Activated T-cell treated with anti-CD3 and anti-CD28 coated beads, Interleukin-2, amount 50 U/mL, for 24 hours (primary cell): ENCODE data around the gene B4GALT7.

ENCODE experiments used
- DNase-seq: peaks from one replicate; pipeline ENCODE4 v3.0.0-alpha.2; 2020
- H3K27ac Mint-ChIP-seq: 2 replicates; pipeline ENCODE4 v1.8.0; 2020; ENCODE audit warnings: mild to moderate bottlenecking, mixed read lengths
- H3K27me3 Mint-ChIP-seq: 2 replicates; pipeline ENCODE4 v1.8.0; 2020; ENCODE audit warnings: mixed read lengths
- H3K36me3 Mint-ChIP-seq: 2 replicates; pipeline ENCODE4 v1.8.0; 2020; ENCODE audit warnings: low read depth, mixed read lengths
- H3K4me1 Mint-ChIP-seq: 2 replicates; pipeline ENCODE4 v1.8.0; 2020; ENCODE audit warnings: low read depth, mixed read lengths
- H3K4me3 Mint-ChIP-seq: 2 replicates; pipeline ENCODE4 v1.8.0; 2020; ENCODE audit warnings: mild to moderate bottlenecking, moderate library complexity, mixed read lengths
- H3K9me3 Mint-ChIP-seq: 2 replicates; pipeline ENCODE4 v1.8.0; 2020; ENCODE audit warnings: mixed read lengths

B4GALT7 gene

DNA sequence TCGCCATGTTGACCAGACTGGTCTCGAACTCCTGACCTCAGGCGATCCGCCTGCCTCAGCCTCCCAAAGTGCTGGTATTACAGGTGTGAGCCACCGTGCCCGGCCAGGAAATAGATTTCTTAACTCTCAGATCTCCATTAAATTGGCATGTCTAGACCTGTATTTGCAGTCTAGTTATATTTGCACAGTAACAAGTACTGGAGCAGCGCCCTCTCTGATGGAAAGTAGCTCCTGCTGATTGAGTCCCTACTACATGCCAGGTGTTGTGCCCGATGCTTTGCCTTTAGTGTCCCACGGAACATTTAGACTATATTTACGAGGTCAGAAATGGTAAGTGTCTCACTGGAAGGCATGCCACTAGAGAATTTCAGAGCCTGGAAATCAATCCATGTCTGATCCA, 23.8 kb upstream of the B4GALT7 start:
- Mint-ChIP-seq H3K4me1 (no peaks in the 10 kb centered on the region), H3K36me3 (no peaks in the 10 kb centered on the region), H3K27me3 (peaks cover 3% of the 10 kb centered on the region), H3K4me3 (no peak overlapping the region), H3K9me3 (no peaks in the 10 kb centered on the region), H3K27ac (no peak overlapping the region)
- no peak for DNase-seq

DNA sequence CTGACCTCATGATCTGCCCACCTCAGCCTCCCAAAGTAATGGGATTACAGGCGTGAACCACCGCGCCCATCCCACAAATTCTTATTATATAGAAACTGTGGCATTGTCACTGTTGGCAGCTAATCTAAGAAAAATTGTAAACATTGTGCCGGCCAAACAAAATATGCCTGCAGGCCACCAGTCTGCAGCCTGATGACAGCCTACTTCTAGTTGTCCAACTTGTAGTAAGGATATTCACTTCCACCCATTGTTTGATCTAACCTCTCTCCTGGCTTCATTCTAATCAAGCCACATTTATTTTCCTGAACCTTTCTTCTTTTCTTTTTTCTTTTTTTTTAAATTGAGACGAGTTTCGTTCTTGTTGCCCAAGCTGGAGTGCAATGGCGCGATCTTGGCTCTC, 21.6 kb upstream of the B4GALT7 start:
- H3K4me3 Mint-ChIP-seq = no peak overlapping the region
- H3K36me3 Mint-ChIP-seq = no peaks in the 10 kb centered on the region
- H3K27me3 Mint-ChIP-seq = peaks cover 4% of the 10 kb centered on the region
- no peaks in the 10 kb centered on the region for H3K4me1 Mint-ChIP-seq
- no peak overlapping the region for H3K27ac Mint-ChIP-seq
- H3K9me3 Mint-ChIP-seq = no peaks in the 10 kb centered on the region
- DNase-seq = no peak

DNA sequence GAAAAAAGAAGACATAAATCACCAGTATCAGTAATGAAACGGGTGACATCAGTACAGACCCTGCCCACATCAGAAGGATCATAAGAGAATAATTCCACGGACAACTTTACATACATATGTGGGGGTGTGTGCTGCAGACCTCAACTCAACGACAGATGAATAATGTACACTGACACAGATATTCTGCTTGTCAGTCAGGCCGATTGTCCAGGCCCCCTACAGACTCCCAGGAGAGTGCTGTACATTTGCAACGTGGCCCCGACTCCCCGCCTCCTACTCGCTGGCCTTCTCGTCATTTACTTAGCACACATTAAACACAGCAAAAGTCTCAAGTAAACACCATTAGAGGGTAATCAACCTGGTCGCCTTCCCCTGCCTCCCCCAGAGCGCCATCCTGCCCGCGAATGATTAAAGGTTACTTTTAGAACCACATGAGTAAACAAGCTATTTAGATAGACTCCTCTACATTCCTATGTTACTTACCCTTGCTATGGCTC, 11.5 kb upstream of the B4GALT7 start:
- Mint-ChIP-seq H3K27ac (peak overlapping the region; percentile 3), H3K36me3 (peaks cover 15% of the 10 kb centered on the region), H3K4me3 (no peak overlapping the region), H3K27me3 (peaks cover 35% of the 10 kb centered on the region), H3K9me3 (no peaks in the 10 kb centered on the region), H3K4me1 (peaks cover 26% of the 10 kb centered on the region)
- DNase-seq = no peak

DNA sequence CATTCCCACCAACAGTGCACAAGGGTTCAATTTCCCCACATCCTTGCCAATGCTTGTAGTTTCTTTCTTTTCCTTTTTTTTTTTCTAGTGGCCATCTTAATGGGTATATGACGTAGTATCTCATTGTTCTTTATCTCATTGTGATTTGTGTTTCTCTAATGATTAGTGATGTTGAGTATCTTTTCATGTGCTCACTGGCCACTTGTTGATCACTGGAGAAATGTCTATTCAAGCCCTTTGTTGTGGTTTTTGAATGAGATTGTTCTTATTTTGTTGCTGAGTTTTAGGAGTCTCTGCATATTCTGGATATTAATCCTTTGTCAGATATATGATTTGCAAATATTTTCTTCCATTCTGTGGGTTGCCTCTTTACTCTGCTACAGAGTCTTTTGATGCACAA, 9.5 kb upstream of the B4GALT7 start:
- Mint-ChIP-seq H3K27ac (no peak overlapping the region), H3K36me3 (peaks cover 34% of the 10 kb centered on the region), H3K9me3 (no peaks in the 10 kb centered on the region), H3K4me1 (peaks cover 35% of the 10 kb centered on the region), H3K4me3 (no peak overlapping the region), H3K27me3 (peaks cover 28% of the 10 kb centered on the region)
- no peak for DNase-seq

DNA sequence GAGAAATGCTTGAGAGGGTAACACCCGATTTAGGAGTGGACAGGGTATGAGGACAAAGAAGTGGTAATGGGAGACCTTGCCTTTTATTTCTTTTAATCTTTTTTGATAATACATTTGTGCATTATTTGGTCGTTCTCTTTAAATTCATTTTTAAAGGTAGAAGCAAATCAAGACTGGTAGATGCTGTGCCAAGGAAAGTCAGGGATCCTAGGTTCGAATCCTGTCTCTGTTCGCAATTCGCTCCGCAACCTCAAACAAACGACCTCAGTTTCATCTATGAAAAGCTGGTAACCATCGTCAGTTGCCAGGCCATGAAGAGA, 8.3 kb upstream of the B4GALT7 start:
- H3K27ac Mint-ChIP-seq = peak overlapping the region; percentile 99

DNA sequence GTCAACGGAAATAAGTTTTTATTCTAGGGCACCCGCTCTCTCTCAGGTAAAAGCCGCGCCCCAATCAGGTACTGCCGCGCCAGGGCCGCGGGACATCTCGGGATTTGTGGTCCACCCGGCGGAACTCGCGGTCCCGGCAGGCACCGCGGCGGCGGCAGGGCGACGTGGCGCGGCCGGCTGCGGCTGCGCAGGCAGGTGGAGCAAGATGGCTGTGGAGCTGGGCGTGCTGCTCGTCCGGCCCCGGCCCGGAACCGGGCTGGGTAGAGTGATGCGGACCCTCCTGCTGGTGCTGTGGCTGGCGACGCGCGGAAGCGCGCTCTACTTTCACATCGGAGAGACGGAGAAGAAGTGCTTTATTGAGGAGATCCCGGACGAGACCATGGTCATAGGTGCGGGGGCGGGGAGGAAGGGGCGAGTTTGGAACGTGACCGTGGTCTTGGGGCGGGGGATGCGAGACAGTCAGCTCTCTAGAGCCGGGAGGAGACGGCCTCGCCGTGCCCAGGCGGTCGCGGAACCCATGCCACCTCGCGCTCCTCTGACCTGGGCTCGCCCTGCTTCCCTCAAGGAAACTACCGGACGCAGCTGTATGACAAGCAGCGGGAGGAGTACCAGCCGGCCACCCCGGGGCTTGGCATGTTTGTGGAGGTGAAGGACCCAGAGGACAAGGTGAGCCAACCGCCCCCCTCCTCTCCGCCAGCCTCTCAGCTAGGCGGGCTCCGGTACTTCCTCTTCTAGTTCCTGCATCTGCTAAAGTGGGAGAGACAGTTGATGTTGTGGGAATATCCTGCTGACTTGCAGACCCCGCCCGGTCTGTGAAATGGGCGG, 7.7 kb upstream of the B4GALT7 start, which contains the start of gene TMED9:
TMED9 (plus strand) TSS at position 194 of the 825 bp plus-strand sequence; CDS start at position 206, 12 bp downstream.
- Mint-ChIP-seq H3K27ac (peak within 1 kb of the TSS; percentile 99), H3K9me3 (no peaks in the 10 kb centered on the region), H3K4me1 (peaks cover 35% of the 10 kb centered on the region), H3K4me3 (peak within 1 kb of the TSS; percentile 95), H3K27me3 (peaks cover 20% of the 10 kb centered on the region), H3K36me3 (peaks cover 50% of the 10 kb centered on the region)
- DNase-seq = peak; percentile 93

More for the DNA sequence above, 8.3 kb upstream of the B4GALT7 start:
- H3K27me3 Mint-ChIP-seq = peaks cover 20% of the 10 kb centered on the region
- H3K9me3 Mint-ChIP-seq = no peaks in the 10 kb centered on the region
- H3K36me3 Mint-ChIP-seq = peaks cover 46% of the 10 kb centered on the region
- DNase-seq = no peak
- peaks cover 35% of the 10 kb centered on the region for H3K4me1 Mint-ChIP-seq
- peak overlapping the region; percentile 95 for H3K4me3 Mint-ChIP-seq

DNA sequence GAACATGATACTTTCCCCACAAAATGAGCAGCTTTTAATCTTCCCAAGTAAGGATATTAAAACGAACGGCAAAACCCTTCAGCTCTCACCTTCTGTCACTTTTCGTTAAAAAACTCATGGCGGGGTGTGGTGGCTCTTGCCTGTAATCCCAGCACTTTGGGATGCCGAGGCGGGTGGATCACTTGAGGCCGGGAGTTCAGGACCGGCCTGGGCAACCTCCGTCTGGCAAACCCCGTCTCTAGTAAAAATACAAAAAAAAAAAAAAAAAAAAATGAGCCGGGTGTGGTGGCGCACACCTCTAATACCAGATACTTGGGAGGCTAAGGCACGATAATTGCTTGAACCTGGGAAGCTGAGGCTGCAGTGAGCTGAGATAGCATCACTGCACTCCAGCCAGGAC, 7.0 kb upstream of the B4GALT7 start:
- no peaks in the 10 kb centered on the region for H3K9me3 Mint-ChIP-seq
- H3K27ac Mint-ChIP-seq = peak overlapping the region; percentile 99
- H3K4me1 Mint-ChIP-seq = peaks cover 38% of the 10 kb centered on the region
- peak overlapping the region; percentile 95 for H3K4me3 Mint-ChIP-seq
- H3K27me3 Mint-ChIP-seq = peaks cover 20% of the 10 kb centered on the region
- H3K36me3 Mint-ChIP-seq = peaks cover 53% of the 10 kb centered on the region
- DNase-seq = peak; percentile 21

DNA sequence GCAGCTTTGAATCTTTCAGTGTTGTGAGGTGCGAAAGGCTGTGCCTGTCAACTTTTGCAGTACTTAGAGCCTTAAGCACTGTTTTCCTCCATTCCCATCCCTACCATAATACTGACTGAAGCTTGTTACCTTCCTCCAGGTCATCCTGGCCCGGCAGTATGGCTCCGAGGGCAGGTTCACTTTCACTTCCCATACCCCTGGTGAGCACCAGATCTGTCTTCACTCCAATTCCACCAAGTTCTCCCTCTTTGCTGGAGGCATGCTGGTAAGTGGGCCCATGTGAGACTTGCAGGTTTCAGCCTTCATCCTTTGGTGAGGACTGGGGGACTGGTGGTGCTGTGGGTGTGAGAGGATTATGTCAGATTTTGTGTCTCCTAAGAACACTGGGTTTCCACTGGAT, 6.4 kb upstream of the B4GALT7 start:
- peak overlapping the region; percentile 95 for H3K4me3 Mint-ChIP-seq
- peaks cover 36% of the 10 kb centered on the region for H3K4me1 Mint-ChIP-seq
- peaks cover 14% of the 10 kb centered on the region for H3K27me3 Mint-ChIP-seq
- no peaks in the 10 kb centered on the region for H3K9me3 Mint-ChIP-seq
- DNase-seq = peak; percentile 20
- peak overlapping the region; percentile 99 for H3K27ac Mint-ChIP-seq
- peaks cover 53% of the 10 kb centered on the region for H3K36me3 Mint-ChIP-seq

DNA sequence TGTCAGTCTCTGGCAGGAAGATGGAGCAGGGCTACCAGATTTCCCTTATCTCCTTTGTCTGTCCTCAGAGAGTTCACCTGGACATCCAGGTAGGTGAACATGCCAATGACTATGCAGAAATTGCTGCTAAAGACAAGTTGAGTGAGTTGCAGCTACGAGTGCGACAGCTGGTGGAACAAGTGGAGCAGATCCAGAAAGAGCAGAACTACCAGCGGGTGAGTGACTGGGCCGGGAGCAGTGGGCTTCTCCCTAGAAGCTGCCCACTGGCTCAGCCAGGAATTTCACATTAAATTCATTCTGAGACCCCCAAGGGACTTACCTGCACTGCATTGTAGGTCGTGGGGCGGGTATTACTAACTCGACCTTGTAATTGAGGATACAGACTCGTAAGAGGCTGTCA, 5.9 kb upstream of the B4GALT7 start:
- peak; percentile 20 for DNase-seq
- H3K9me3 Mint-ChIP-seq = no peaks in the 10 kb centered on the region
- H3K4me1 Mint-ChIP-seq = peaks cover 37% of the 10 kb centered on the region
- peak overlapping the region; percentile 20 for H3K4me3 Mint-ChIP-seq
- H3K27me3 Mint-ChIP-seq = peaks cover 13% of the 10 kb centered on the region
- H3K27ac Mint-ChIP-seq = peak overlapping the region; percentile 99
- peaks cover 53% of the 10 kb centered on the region for H3K36me3 Mint-ChIP-seq

DNA sequence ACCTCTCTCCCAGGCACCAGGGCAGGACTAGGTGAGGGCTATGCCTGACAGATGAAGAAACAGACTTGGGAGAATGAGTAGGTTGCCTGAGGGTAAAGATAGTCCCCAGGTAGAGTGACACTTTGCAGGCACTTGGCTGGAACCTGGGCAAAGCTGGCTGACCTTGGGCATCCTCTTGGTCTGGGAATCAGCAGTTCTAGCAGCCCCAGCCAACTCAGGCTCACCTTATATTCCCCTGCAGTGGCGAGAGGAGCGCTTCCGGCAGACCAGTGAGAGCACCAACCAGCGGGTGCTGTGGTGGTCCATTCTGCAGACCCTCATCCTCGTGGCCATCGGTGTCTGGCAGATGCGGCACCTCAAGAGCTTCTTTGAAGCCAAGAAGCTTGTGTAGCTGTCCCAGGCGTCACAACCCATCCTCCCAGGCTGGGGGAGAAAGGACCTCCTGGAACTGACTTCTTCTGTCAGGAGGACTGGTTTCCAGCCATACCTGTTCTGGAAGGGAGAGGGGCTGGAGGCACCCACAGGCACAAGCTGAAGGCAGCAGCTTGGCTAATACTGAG, 4.8 kb upstream of the B4GALT7 start:
- no peaks in the 10 kb centered on the region for H3K9me3 Mint-ChIP-seq

DNA sequence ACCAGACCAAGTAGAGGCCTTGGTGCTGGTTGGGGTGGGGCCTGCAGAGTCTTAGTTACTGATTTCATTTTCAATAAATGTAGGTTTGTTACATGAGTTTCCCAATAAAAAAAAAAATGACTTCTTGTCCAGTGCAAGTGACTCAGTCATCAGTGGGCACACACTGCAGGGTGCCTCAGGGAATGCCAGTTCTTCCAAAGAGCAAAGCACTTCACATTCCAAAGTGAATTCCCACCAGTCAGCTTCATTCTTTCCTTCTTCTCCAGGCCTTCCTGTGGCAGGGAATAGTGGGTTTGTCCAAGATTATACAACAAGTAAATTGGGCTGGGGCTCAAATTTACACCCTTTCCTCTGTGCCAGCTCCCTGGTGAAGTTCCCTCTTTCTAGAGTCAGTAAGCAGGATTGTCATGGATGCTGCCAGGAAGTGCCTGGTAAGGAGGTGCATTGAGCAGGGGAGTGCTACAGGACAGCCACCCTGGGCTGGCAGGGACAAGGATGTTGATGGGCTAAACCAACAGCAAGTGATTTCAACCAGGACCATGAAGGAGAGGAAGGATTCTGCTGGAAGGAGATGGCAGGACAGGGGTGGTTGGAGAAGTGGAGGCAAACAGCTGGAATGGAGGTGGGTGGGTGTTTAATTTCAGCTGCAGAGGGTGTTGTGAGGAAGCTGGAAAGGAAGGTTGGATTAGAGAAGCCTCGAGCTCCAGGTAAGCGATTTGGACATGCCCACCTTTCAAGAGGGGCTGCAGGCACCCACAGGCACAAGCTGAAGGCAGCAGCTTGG, 3.7 kb upstream of the B4GALT7 start:
- Mint-ChIP-seq H3K27me3 (peaks cover 2% of the 10 kb centered on the region), H3K4me3 (no peak overlapping the region), H3K4me1 (peaks cover 47% of the 10 kb centered on the region), H3K27ac (no peak overlapping the region), H3K36me3 (peaks cover 62% of the 10 kb centered on the region), H3K9me3 (no peaks in the 10 kb centered on the region)
- DNase-seq = peak; percentile 24

More for the DNA sequence above, 4.8 kb upstream of the B4GALT7 start:
- H3K4me3 Mint-ChIP-seq = no peak overlapping the region
- H3K36me3 Mint-ChIP-seq = peaks cover 53% of the 10 kb centered on the region
- peak; percentile 22 for DNase-seq
- no peak overlapping the region for H3K27ac Mint-ChIP-seq
- peaks cover 8% of the 10 kb centered on the region for H3K27me3 Mint-ChIP-seq
- H3K4me1 Mint-ChIP-seq = peaks cover 39% of the 10 kb centered on the region

DNA sequence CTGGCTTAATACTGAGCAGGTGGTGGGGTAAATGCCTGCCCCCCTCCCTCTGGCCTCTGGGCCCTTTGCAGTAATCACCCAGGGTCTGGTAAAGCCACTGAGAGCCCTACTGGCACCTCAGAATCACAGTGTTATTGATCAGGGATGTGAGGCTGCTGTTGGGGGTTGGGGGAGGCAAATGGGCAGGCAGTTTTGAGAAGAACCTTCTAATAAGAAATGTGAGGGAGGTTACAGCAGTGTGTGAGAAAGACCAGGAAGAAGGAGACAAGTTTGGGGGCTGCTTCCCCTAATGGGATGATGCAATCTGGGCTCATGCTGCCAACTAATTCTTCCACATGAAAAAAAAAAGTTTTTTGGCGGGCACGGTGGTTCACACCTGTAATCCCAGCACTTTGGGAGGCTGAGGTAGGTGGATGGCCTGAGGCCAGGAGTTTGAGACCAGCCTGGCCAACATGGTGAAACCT, 3.1 kb upstream of the B4GALT7 start:
- H3K9me3 Mint-ChIP-seq = no peaks in the 10 kb centered on the region
- no peak for DNase-seq
- no peaks in the 10 kb centered on the region for H3K27me3 Mint-ChIP-seq
- no peak overlapping the region for H3K4me3 Mint-ChIP-seq
- peaks cover 48% of the 10 kb centered on the region for H3K4me1 Mint-ChIP-seq
- peak overlapping the region; percentile 12 for H3K27ac Mint-ChIP-seq
- peaks cover 62% of the 10 kb centered on the region for H3K36me3 Mint-ChIP-seq

DNA sequence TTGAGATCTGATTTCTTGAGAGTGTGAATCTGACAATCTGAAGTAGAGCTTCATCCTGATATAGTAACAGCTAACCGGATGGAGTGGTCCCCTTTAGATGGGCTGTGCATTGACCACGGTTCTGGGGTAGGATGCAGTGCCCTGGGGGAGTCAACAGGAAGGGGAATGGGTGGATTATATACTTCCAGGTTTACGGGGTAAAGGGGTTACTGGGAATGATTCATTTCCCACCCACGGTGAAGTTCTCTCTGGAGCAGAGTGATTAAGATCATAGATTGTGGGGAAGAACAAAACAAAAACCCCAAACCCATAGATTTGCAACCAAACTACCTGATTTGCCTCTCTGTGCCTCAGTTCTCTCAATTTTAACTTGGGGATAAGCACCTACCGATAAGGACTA, 1.5 kb upstream of the B4GALT7 start:
- peak overlapping the region; percentile 78 for H3K4me3 Mint-ChIP-seq
- no peaks in the 10 kb centered on the region for H3K9me3 Mint-ChIP-seq
- DNase-seq = peak; percentile 28
- H3K36me3 Mint-ChIP-seq = peaks cover 49% of the 10 kb centered on the region
- H3K27me3 Mint-ChIP-seq = no peaks in the 10 kb centered on the region
- H3K27ac Mint-ChIP-seq = peak overlapping the region; percentile 79
- peaks cover 42% of the 10 kb centered on the region for H3K4me1 Mint-ChIP-seq

DNA sequence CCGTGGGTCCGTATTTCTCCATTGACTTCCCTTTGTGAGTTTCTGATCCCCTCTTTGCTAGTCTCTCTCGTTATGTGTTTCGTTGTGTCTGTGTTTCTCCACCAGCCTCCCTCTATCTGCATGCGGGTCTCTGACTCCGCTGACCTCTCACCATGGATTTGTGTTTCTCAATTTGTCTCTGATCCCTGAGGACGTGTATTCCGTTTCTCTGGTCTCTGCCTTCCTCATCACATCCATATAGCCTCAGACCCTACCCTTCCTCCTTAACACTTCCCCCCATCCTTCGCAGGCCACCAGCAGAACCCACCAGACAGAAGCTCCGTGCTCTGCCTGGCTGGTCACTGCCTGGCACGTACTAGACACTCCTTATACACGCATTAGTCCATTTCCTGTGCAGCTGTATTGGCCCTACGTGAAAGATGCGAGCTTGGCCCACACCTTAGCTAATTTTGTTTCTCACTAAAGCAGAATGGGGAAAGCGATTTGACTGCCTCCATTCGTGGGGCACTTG, 631 bp downstream of the B4GALT7 start:
- Mint-ChIP-seq H3K36me3 (peaks cover 43% of the 10 kb centered on the region), H3K9me3 (no peaks in the 10 kb centered on the region), H3K4me3 (peak overlapping the region; percentile 92), H3K4me1 (peaks cover 34% of the 10 kb centered on the region), H3K27ac (peak overlapping the region; percentile 92), H3K27me3 (no peaks in the 10 kb centered on the region)
- no peak for DNase-seq
